HepG2 (cell line): ENCODE results near the gene CD24. TPM values are rescaled to one million over a fixed set of nuclear protein-coding genes. Genes with fewer than 3 reads are reported as not detected.
A peak's percentile ranks its signal among the peaks of the same experiment; 100 is the strongest.

Source experiments
- AHR ChIP-seq: IDR thresholded peaks from 2 replicates; pipeline ENCODE4 v1.6.1; 2018; ENCODE audit warnings: missing genetic modification reagents, missing compliant biosample characterization
- NAIF1 ChIP-seq: sonication (generic); formaldehyde crosslinking; IDR thresholded peaks from 2 replicates; pipeline ENCODE4 v1.5.0; 2020; ENCODE audit warnings: mild to moderate bottlenecking, missing genetic modification reagents, borderline replicate concordance
- ZNF337 ChIP-seq: sonication (generic); formaldehyde crosslinking; IDR thresholded peaks from 2 replicates; pipeline ENCODE4 v1.5.1; 2020; ENCODE audit warnings: missing genetic modification reagents, low read depth, mild to moderate bottlenecking, borderline replicate concordance
- polyA plus RNA-seq, 8 experiments: library from polyadenylated mRNA; depleted of rRNA in 3 of 8; stranded (reverse) in 7 of 8; unstranded in 1 of 8; fragments of >200 nt; fragmentation: Illumina TruSeq in 4 of 8; extraction: Trizol in 4 of 8; gene quantifications; 2 replicates each; pipeline versions ENCODE4 v1.2.1 to v1.2.3, GENCODE V29; 2011 to 2016; ENCODE audit warnings: low read depth in 4 of 8, missing spikeins in 1 of 8, mixed read lengths in 1 of 8; ENCODE audit not compliant: insufficient read depth in 1 of 8
- total RNA-seq, 5 experiments: library from RNA; depleted of rRNA; stranded (reverse); fragments of >200 nt; fragmentation: Illumina TruSeq; extraction: Trizol; gene quantifications; 2 replicates each; pipeline ENCODE4 v1.2.3, GENCODE V29; 2016; ENCODE audit warnings: low read depth in 1 of 5
- TF ChIP-seq, protein P1 (sequence below): sonication (generic); formaldehyde crosslinking; IDR thresholded peaks from 2 replicates; pipeline ENCODE4 v1.5.1; 2020; ENCODE audit warnings: mild to moderate bottlenecking, missing genetic modification reagents, moderate library complexity
- TF ChIP-seq, protein P2 (sequence below): IDR thresholded peaks from 2 replicates; pipeline ENCODE4 v1.6.1; 2016; ENCODE audit warnings: low read depth
- TF ChIP-seq, protein P3 (sequence below): sonication (generic); formaldehyde crosslinking; IDR thresholded peaks from 2 replicates; pipeline ENCODE4 v1.8.0; 2022; ENCODE audit warnings: missing genetic modification reagents, mild to moderate bottlenecking, borderline replicate concordance
- TF ChIP-seq, protein P4 (sequence below): sonication (generic); formaldehyde crosslinking; IDR thresholded peaks from 2 replicates; pipeline ENCODE4 v1.8.1; 2023; ENCODE audit warnings: mild to moderate bottlenecking, moderate library complexity, missing genetic modification reagents

The CD24 gene
- total and polyA plus RNA-seq, 2 of the 13 experiments (the other 11 are each of a cell fraction or from before 2014, with no cell fraction given), result 11.3 to 30.5 TPM

DNA sequence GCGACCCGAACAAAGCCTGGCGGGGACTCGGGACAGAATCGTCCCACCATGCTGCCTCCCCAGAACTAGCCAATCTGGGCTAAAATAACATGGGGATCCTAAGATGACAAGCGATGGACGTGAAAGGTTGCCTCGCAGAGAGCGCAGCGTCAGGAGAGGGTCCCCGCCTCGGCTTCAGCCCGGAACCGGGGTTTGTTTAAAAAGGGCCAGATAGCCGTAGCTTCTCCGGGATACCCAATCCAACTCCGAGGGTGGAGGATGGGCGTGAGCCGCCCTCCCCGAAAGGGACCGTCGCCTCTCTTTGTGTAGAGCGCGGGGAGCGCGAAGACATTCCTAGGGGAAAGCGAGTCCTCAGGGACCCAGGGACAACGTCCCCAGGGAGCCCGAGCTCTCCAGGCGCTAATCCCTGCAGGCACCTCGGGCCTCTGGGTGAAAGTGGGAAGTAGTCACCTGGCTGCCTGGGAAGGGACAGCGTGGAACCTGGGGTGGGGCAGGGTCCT, 643 bp downstream of the CD24 start (continued):
- TF ChIP-seq, protein P1, sequence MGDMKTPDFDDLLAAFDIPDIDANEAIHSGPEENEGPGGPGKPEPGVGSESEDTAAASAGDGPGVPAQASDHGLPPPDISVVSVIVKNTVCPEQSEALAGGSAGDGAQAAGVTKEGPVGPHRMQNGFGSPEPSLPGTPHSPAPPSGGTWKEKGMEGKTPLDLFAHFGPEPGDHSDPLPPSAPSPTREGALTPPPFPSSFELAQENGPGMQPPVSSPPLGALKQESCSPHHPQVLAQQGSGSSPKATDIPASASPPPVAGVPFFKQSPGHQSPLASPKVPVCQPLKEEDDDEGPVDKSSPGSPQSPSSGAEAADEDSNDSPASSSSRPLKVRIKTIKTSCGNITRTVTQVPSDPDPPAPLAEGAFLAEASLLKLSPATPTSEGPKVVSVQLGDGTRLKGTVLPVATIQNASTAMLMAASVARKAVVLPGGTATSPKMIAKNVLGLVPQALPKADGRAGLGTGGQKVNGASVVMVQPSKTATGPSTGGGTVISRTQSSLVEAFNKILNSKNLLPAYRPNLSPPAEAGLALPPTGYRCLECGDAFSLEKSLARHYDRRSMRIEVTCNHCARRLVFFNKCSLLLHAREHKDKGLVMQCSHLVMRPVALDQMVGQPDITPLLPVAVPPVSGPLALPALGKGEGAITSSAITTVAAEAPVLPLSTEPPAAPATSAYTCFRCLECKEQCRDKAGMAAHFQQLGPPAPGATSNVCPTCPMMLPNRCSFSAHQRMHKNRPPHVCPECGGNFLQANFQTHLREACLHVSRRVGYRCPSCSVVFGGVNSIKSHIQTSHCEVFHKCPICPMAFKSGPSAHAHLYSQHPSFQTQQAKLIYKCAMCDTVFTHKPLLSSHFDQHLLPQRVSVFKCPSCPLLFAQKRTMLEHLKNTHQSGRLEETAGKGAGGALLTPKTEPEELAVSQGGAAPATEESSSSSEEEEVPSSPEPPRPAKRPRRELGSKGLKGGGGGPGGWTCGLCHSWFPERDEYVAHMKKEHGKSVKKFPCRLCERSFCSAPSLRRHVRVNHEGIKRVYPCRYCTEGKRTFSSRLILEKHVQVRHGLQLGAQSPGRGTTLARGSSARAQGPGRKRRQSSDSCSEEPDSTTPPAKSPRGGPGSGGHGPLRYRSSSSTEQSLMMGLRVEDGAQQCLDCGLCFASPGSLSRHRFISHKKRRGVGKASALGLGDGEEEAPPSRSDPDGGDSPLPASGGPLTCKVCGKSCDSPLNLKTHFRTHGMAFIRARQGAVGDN (CRISPR knock-in tag), result peak; percentile 25; the same call in 1 of the 2 replicates
- TF ChIP-seq, protein P2, sequence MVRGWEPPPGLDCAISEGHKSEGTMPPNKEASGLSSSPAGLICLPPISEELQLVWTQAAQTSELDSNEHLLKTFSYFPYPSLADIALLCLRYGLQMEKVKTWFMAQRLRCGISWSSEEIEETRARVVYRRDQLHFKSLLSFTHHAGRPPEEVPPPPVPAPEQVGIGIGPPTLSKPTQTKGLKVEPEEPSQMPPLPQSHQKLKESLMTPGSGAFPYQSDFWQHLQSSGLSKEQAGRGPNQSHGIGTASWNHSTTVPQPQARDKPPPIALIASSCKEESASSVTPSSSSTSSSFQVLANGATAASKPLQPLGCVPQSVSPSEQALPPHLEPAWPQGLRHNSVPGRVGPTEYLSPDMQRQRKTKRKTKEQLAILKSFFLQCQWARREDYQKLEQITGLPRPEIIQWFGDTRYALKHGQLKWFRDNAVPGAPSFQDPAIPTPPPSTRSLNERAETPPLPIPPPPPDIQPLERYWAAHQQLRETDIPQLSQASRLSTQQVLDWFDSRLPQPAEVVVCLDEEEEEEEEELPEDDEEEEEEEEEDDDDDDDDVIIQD (CRISPR knock-in tag), result no peak
- TF ChIP-seq NAIF1 (CRISPR knock-in tag) (no peak), ZNF337 (CRISPR knock-in tag) (no peak), AHR (CRISPR knock-in tag) (no peak)
- TF ChIP-seq, protein P3, sequence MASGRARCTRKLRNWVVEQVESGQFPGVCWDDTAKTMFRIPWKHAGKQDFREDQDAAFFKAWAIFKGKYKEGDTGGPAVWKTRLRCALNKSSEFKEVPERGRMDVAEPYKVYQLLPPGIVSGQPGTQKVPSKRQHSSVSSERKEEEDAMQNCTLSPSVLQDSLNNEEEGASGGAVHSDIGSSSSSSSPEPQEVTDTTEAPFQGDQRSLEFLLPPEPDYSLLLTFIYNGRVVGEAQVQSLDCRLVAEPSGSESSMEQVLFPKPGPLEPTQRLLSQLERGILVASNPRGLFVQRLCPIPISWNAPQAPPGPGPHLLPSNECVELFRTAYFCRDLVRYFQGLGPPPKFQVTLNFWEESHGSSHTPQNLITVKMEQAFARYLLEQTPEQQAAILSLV, result no peak
- TF ChIP-seq, protein P4, sequence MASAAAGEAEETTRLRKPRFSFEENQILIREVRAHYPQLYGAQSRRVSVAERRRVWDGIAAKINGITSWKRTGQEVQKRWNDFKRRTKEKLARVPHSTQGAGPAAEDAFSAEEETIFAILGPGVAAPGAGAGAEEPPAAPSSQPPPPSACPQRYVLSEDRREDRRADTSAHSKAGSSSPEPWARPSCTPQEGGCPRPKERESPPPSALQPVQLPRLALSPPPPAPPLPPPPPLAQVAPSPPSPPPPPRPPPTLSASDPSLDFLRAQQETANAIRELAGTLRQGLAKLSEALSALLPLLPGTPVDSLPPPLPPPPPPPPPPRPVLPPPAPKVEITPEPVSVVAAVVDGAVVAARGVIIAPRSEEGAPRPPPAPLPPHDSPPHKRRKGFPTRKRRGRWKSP (CRISPR knock-in tag), result 0 out of 2 replicates have a peak, but pooled peaks have one; percentile 40
